PC-3 (cell line): ENCODE results near the gene OPRL1.

Source experiments
- EZH2 ChIP-seq: fragments of 300-600 bp; sonication (generic); IDR thresholded peaks from one replicate; pipeline ENCODE4 v1.6.1; 2017; ENCODE audit warnings: antibody characterized with exemption, mild to moderate bottlenecking, low read length; ENCODE audit not compliant: unreplicated experiment
- EZH2phosphoT487 ChIP-seq: fragments of 300-600 bp; sonication (generic); IDR thresholded peaks from 2 replicates; pipeline ENCODE4 v1.6.1; 2018; ENCODE audit warnings: mild to moderate bottlenecking, antibody characterized with exemption, low read length, borderline replicate concordance
- TF ChIP-seq, protein P1 (sequence below): fragments of 300-600 bp; sonication (generic); conservative IDR thresholded peaks from 2 replicates; pipeline ENCODE4 v1.5.1; 2017; ENCODE audit warnings: antibody characterized with exemption, low read depth, mild to moderate bottlenecking, low read length

GRCh38 chr20:64083804-64084684, 4.2 kb downstream of the OPRL1 start, which contains the start of gene LKAAEAR1:
- TF ChIP-seq, protein P1, sequence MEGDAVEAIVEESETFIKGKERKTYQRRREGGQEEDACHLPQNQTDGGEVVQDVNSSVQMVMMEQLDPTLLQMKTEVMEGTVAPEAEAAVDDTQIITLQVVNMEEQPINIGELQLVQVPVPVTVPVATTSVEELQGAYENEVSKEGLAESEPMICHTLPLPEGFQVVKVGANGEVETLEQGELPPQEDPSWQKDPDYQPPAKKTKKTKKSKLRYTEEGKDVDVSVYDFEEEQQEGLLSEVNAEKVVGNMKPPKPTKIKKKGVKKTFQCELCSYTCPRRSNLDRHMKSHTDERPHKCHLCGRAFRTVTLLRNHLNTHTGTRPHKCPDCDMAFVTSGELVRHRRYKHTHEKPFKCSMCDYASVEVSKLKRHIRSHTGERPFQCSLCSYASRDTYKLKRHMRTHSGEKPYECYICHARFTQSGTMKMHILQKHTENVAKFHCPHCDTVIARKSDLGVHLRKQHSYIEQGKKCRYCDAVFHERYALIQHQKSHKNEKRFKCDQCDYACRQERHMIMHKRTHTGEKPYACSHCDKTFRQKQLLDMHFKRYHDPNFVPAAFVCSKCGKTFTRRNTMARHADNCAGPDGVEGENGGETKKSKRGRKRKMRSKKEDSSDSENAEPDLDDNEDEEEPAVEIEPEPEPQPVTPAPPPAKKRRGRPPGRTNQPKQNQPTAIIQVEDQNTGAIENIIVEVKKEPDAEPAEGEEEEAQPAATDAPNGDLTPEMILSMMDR: no peak
- TF ChIP-seq EZH2 (no peak), EZH2phosphoT487 (no peak)
